MM.1S (cell line): Measurements from ENCODE around the gene LGALS8.

Experiments used
- DNase-seq: peaks from one replicate; pipeline ENCODE4 v3.0.0-alpha.2; 2015
- H2AFZ ChIP-seq: fragments of 300-600 bp; sonication (generic); 2 replicates; pipeline ENCODE4 v1.6.0; 2016; ENCODE audit warnings: antibody characterized with exemption, low read length
- H3F3A ChIP-seq: fragments of 300-600 bp; sonication (generic); 2 replicates; pipeline ENCODE4 v1.6.1; 2016; ENCODE audit warnings: mild to moderate bottlenecking, antibody characterized with exemption, low read length, moderate library complexity, mixed read lengths; ENCODE audit not compliant: insufficient read depth
- H3K27ac ChIP-seq: fragments of 300-600 bp; sonication (generic); 2 replicates; pipeline ENCODE4 v1.5.1; 2016; ENCODE audit warnings: mild to moderate bottlenecking, low read length
- H3K27me3 ChIP-seq: fragments of 300-600 bp; sonication (generic); replicated peaks from 2 replicates; pipeline ENCODE4 v1.6.0; 2016; ENCODE audit warnings: low read length; ENCODE audit not compliant: insufficient read depth
- H3K36me3 ChIP-seq: fragments of 300-600 bp; sonication (generic); replicated peaks from 2 replicates; pipeline ENCODE4 v1.6.1; 2016; ENCODE audit warnings: mild to moderate bottlenecking, low read length, mixed read lengths; ENCODE audit not compliant: insufficient read depth
- H3K4me1 ChIP-seq: fragments of 300-600 bp; sonication (generic); 2 replicates; pipeline ENCODE4 v1.6.1; 2016; ENCODE audit warnings: low read length, mixed read lengths
- H3K4me2 ChIP-seq: fragments of 300-600 bp; sonication (generic); 2 replicates; pipeline ENCODE4 v1.6.0; 2016; ENCODE audit warnings: low read depth, low read length
- H3K4me3 ChIP-seq: fragments of 300-600 bp; sonication (generic); 2 replicates; pipeline ENCODE4 v1.5.1; 2016; ENCODE audit warnings: low read length, mixed read lengths
- H3K79me2 ChIP-seq: fragments of 300-600 bp; sonication (generic); 2 replicates; pipeline ENCODE4 v1.6.1; 2016; ENCODE audit warnings: mixed run types, low read length, mixed read lengths
- H3K9ac ChIP-seq: fragments of 300-600 bp; sonication (generic); 2 replicates; pipeline ENCODE4 v1.6.1; 2016; ENCODE audit warnings: low read length, mixed read lengths
- H3K9me2 ChIP-seq: fragments of 300-600 bp; sonication (generic); replicated peaks from 2 replicates; pipeline ENCODE4 v1.6.1; 2016; ENCODE audit warnings: mild to moderate bottlenecking, low read length, mixed read lengths; ENCODE audit not compliant: insufficient read depth
- H3K9me3 ChIP-seq: fragments of 300-600 bp; sonication (generic); replicated peaks from 2 replicates; pipeline ENCODE4 v1.6.1; 2016; ENCODE audit warnings: mild to moderate bottlenecking, low read length, mixed read lengths; ENCODE audit not compliant: insufficient read depth
- H4K20me1 ChIP-seq: fragments of 300-600 bp; sonication (generic); 2 replicates; pipeline ENCODE4 v1.6.1; 2016; ENCODE audit warnings: mild to moderate bottlenecking, low read length, moderate library complexity, mixed read lengths; ENCODE audit not compliant: insufficient read depth
- EZH2 ChIP-seq: fragments of 300-600 bp; sonication (generic); optimal IDR thresholded peaks from 2 replicates; pipeline ENCODE3; 2017; ENCODE audit warnings: low read depth, mild to moderate bottlenecking, antibody characterized with exemption, low read length, mixed read lengths
- EZH2phosphoT487 ChIP-seq: fragments of 300-600 bp; sonication (generic); IDR thresholded peaks from 2 replicates; pipeline ENCODE4 v1.6.1; 2018; ENCODE audit warnings: antibody characterized with exemption, low read length
- TF ChIP-seq, protein P1 (sequence below): fragments of 300-600 bp; sonication (generic); IDR thresholded peaks from 2 replicates; pipeline ENCODE4 v1.5.1; 2016; ENCODE audit warnings: antibody characterized with exemption, low read length, mixed read lengths

LGALS8 gene

GRCh38 chr1:236602171-236602570 is 78.4 kb downstream of the LGALS8 start:
- Histone ChIP-seq H3K36me3 (peaks cover 12% of the 10 kb centered on the region), H3K4me1 (peaks cover 7% of the 10 kb centered on the region), H3K79me2 (peaks cover 65% of the 10 kb centered on the region), H3K9me3 (no peaks in the 10 kb centered on the region), H3F3A (peaks cover 6% of the 10 kb centered on the region), H4K20me1 (no peaks in the 10 kb centered on the region), H3K9ac (no peak overlapping the region), H3K4me3 (no peak overlapping the region), H3K9me2 (no peaks in the 10 kb centered on the region), H3K27ac (no peak overlapping the region), H3K27me3 (no peaks in the 10 kb centered on the region), H3K4me2 (no peak overlapping the region), H2AFZ (no peak overlapping the region)
- no peak for DNase-seq
- TF ChIP-seq, protein P1, sequence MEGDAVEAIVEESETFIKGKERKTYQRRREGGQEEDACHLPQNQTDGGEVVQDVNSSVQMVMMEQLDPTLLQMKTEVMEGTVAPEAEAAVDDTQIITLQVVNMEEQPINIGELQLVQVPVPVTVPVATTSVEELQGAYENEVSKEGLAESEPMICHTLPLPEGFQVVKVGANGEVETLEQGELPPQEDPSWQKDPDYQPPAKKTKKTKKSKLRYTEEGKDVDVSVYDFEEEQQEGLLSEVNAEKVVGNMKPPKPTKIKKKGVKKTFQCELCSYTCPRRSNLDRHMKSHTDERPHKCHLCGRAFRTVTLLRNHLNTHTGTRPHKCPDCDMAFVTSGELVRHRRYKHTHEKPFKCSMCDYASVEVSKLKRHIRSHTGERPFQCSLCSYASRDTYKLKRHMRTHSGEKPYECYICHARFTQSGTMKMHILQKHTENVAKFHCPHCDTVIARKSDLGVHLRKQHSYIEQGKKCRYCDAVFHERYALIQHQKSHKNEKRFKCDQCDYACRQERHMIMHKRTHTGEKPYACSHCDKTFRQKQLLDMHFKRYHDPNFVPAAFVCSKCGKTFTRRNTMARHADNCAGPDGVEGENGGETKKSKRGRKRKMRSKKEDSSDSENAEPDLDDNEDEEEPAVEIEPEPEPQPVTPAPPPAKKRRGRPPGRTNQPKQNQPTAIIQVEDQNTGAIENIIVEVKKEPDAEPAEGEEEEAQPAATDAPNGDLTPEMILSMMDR = no peak
- TF ChIP-seq EZH2phosphoT487 (no peak), EZH2 (no peak)
